Fibroblast of lung (primary cell): Measurements from ENCODE around the gene PEPD.

ENCODE experiments used
- CTCF ChIP-seq, 2 donors: IDR thresholded peaks in 1 of 2; conservative IDR thresholded peaks in 1 of 2; 1 replicate in 1 of 2; 2 replicates in 1 of 2; pipeline ENCODE4 v1.5.1; 2011 to 2012; ENCODE audit warnings: low read length in 2 of 2, control low read depth in 1 of 2, inconsistent platforms in 1 of 2, low read depth in 1 of 2, mild to moderate bottlenecking in 1 of 2
- EZH2 ChIP-seq: IDR thresholded peaks from 2 replicates; pipeline ENCODE4 v1.5.1; 2012; ENCODE audit warnings: low read length, control low read depth, mild to moderate bottlenecking; ENCODE audit errors: missing control alignments

GRCh38 chr19:33373453-33374235, 147.9 kb downstream of the PEPD start, which contains the start of gene CEBPG:
- no peak for TF ChIP-seq EZH2
- no peak for TF ChIP-seq CTCF (conservative IDR thresholded peaks at IDR 0.05 in 1 of 2, IDR thresholded peaks at IDR 0.05 in 1 of 2; ENCODE audit: low read depth in 1 of 2, low read length in 2 of 2)
